ENCODE data around the gene GPAT2.
"Not testable (repeated sequence)": the region's sequence is repeated elsewhere in the genome, so short reads cannot be mapped to it uniquely, and the experiment has no call there.

Gene GPAT2

DNA sequence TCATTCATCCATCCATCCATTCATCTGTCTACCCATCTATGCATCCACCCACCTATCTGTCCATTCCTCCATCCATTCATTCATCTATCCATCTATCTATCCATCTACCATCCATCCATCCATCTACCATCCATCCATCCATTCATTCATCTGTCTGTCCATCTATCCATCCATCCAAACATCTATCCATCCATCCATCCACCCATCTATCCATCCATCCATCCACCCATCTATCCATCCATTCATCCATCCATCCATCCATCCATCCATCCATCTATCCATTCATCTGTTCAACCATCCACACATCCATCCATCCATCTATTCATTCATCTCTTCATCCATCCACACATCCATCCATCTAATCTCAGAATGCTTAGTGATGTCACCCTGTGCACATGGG, 30.0 kb upstream of the GPAT2 start:
- not testable (repeated sequence) for DNase-seq

DNA sequence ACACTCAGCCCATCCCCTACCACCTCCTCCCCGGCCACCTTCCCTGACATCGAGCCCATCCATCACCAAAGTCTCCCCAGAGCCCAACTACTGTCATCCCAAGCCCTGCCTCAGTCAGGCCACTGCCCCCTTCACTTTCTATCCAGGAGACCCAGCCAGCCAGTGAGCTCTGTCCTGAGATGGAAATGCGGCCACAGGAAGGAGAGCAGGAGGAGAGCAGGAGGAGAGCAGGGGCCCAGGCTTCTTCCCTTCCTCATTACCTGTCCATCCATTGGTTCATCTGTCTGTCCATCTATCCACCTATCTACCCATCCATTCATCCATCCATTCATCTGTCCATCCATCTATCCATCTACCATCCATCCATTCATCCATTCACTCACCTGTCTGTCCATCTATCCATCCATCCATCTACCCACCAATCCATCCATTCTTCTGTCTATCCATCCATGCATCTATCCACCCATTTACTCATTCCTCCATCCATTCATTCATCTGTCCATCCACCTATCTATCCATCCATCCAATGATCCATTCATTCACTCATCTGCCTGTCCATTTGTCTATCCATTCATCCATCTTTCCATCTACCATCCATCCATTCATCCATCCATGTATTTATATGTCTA, 29.4 kb upstream of the GPAT2 start:
- DNase-seq = not testable (repeated sequence)

DNA sequence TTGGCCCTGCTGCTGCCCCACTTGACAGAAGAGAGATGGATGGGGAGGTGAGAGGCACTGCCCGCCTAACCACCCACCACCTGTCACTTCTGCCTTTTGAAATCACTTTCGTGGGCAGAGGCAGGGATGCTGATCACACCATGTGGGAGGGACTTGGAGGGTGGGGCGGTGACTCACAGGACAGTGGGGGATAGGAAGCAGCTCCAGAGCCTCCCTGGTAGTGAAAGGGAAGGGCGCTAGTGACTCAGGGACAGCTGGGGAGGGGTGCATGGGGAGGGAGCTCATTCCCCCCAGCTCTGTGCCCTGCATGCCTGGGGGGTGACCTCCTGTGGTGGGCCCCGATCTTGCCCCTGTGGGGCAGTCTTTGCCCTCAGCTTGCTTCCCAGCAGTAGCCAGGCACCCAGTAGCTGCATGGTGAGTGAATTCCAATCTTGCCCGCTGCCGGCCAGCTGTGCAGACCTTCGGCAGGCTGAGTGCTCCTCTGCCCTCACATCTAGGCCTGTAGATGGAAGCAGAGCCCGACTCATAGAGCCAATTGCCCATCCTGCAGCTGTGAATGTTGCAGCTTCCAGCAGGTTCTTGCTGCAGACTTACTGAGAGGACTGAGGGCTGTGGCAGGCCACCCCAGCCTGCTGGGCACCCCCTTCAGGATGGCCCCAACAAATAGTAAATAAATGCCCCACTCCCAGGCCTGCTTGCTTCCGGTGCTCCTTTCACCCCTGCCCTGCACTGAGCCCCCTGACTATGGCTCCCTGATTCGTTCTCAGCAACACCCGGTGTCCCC, 28.6 kb upstream of the GPAT2 start:
- not testable (repeated sequence) for DNase-seq

DNA sequence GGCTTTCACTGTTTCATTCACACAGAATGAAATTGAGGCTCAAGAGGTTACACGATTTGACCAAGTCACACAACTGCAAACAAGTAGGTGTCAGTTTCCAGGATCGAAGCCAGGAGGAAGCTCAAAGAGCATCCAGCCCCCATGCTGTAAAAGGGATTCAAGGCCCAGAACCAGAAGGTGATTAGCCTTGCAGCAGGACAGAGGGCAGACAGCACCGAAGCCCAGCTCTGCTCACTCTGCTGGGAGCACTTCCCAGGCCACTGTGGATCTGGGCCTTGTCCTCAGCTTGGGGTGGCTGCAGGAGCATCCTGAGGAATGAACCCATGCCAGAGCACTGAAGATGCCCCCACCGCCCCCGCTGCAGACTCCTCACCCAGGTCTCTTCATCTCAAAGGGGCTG, 27.8 kb upstream of the GPAT2 start:
- not testable (repeated sequence) for DNase-seq

DNA sequence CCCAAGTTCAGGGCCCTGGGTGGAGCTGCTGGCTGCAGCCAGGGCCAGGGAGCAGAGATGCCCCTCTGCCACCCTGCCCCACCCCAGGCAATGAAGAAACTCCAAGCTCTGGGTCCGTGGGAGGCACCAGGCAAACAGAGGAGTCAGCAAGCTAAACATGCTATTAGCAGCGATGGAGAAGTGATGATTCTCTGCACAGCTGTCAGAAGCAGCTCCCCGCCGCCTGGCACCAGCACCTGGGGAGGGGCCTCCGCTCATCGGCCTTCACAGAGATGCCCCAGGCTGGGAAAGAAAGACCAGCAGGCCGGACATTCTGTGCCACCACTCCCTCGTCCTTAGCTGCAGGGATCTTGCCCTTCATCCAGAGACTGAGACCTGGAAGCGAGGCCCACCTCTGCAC, 27.2 kb upstream of the GPAT2 start:
- DNase-seq = not testable (repeated sequence)

DNA sequence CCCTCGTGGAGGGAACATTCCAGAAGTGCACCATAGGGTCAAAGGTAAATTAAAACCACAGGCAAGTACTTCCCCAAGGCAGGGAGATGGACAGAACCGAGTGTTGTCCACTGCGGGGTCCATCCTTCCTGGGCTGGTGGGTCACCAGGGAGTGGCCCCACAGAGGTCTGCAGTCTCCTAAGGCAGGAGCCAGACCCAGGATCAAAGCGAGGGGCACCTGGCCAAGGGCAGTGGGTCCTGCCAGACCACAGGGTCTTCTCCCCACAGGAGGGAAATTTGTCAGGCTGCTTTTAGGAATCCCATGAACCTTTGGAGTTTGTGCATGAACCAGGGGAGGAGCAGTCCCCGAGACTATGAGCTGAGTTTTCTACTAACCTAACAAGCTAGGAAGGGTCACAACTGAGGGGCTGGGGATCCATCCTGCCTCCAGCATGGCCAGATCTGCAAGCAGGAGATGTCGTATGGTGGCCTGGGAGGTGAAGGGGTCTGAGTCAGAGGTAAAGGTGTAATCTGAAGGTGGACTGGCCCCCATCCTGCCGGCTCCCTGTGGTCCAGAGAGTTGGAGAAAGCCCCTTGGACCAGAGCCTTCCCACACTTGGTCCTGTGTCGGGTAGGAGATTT, 26.6 kb upstream of the GPAT2 start:
- not testable (repeated sequence) for DNase-seq

DNA sequence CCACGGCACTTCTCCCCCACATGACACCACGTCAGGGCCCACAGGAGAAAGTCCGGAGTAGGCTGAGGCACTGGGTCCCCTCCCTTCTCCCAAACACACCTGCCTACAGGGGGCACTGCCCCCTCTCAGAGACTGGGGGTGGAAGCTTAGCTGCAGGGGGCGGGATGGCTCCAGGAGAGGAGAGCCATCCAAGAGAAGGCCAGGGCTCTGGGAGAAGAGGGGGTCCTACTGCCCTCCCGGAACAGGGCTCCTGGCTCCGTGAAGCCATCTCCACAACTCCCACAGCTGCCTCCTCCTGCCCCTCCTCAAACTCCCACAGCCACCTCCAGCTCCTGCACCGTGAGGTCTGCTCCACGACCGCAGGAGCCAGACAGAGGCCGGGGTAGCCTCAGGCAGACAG, 25.6 kb upstream of the GPAT2 start:
- not testable (repeated sequence) for DNase-seq

DNA sequence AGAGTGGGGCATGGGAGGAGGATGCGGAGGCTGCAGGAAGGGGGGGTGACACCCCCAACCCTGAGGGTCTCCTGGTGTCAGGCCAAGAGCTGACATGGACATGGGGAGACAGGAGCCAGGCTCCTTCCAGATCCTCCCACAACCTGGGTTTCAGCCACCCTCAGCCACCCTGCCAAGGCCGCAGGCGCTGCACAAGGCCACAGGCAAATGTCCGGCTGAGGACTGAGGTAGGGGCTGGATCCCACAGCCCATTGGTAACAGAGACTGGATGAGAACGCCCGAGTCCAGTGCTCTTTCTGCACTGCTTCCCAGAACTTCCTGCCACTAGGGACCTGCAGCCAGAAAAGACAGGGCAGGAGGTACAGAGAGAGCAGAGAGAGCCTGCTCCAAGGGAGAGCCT, 24.7 kb upstream of the GPAT2 start:
- DNase-seq = not testable (repeated sequence)

DNA sequence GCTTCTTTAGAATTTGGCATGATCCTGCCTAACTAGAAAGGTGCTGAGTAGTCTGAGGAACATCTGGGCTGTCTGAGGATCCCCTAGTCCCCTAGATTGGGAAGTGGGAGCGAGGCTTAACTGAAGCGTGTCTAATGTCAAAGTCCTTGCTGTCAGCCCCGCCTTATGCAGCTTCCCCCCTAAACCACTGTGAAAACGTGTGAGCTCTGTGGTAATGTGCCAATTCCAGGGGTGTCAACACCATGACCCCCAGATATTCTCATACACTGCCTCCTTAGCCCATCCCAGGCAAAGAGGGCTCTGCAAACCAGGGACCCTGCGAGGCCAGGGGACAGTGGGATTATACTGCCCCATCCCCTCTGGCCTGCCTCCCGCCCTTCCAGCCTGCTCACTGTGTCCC, 21.1 kb upstream of the GPAT2 start:
- DNase-seq = not testable (repeated sequence)

DNA sequence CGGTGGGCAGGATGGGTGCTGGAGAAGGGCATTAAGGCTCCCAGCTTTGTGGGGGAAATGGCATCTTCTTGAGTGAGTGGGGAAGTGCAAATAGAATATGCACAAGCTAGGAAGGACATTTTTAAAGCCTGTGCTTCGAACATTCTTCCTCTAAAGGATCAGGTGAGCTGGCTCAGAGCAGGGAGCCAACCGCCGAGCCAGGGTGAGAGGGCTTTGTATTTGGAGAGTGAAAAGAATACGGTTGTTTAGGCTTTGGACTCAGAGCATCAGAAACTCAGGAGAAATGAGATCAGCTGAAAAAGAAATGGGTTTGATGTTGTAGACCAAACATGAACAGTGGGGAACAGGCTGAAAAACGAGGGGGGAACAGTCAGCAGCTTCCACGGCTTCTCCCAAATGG, 19.8 kb upstream of the GPAT2 start:
- DNase-seq = not testable (repeated sequence)

DNA sequence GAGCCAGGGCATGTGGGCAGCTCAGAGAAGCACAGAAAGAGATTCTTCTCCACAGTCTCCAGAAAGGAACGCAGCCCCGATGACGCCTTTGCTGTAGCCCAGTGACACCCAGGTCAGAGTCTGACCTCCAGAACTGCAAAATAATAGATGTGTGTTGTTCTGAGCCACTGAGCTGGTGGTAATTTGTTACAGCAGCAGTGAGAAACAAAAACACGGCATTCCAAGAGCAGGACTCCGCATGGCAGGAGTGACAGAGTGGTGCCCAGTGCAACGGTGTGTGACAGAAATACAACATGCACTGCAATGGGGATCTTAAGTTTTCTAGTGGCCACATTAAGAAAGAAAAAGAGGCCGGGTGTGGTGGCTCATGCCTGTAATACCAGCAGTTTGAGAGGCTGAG, 18.7 kb upstream of the GPAT2 start:
- DNase-seq = not testable (repeated sequence)

DNA sequence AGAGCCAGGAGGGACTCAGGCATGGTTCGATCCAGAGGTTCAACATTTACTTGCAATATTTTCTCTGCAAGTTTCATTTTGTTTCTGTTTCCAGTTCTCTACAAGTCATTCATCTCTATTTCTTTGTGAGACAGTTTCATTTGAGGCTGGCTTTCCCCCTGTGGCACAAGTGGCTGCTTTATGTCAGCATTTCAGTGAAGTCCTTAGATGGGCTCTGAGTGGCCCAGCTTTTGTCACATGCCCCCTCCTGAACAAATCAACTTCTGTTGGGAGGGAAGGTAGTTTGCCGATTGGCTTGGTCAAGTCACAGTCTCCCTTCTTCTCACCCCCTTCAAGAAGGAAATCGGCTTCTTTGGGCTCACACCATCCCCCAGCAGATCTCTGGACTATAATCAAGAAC, 17.9 kb upstream of the GPAT2 start:
- not testable (repeated sequence) for DNase-seq

DNA sequence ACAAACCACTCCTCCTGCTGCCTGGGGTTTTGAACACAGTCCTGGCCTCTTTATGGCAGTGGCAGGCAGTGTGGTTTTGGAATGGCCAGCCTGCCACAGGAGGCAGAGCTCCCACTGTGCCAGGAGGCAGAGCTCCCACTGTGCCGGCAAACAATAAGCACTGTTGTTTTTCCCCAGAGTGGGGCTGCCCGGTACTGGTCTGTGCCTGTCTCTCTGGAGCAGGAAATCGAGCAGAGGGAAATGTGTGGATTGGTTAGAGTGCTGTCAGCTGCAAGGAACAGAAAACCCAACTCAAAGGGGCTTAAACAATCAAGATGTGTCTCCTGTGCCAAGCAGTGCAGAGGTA, 15.2 kb upstream of the GPAT2 start:
- DNase-seq = not testable (repeated sequence)

DNA sequence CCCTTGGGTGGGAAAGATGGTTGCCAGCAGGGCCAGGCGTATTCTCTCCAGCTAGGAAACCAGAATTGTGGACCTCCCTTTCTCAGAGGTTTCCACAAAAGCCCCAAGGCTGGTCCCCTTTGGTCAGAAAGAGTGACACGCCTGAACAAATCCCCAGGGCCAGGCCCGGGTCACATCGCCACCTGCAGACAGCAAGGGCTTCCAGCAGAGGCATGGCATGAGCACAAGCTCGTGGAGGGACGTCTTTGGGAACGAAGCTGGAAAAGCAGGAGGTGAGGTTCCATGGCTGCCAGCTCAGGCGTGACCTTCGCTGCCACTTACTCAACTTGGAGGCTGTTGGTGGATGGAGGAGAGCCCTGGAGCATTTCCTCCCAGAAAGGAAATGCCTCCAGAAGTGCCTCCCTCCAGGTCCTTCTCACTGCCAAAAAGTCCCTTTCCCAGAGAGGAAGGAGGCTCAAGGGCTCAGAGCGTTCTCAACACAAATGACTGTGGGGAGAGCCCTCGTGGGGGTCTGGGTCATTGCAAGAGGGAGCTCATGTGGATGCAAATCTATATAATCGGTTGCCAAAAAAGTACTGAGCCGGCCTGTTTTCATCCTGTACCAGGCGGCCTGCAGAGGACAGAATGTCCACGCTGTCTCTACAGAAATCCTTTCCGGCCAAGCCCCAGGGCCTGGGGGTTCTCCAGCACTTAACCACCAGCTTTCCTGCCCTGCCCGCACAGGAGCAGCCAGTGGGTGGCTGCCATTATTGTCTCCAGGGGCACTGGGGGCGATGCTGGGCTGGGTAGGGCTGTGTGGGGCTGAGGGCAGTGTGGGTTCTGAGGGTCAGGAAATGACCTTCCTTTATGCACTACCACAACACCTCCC, 14.6 kb upstream of the GPAT2 start:
- DNase-seq = not testable (repeated sequence)

DNA sequence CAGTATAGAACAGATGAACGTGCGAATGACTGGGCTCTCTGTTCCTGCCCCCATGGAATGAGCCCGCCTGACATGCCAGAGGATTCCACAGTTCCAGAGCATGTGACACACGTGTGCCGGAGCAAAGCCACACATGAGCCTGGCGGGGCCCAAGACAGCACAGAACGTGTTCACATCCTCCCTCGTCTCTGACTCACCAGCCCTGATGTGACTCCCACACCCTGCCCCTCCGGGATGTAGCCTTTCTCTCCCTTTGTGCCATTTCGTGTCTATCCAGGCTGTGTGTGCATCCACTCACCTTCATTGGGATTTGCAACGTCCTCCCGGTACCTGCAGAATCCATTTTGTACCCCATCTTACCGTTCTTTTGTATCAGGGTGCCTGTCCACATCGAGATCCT, 838 bp upstream of the GPAT2 start:
- not testable (repeated sequence) for DNase-seq

DNA sequence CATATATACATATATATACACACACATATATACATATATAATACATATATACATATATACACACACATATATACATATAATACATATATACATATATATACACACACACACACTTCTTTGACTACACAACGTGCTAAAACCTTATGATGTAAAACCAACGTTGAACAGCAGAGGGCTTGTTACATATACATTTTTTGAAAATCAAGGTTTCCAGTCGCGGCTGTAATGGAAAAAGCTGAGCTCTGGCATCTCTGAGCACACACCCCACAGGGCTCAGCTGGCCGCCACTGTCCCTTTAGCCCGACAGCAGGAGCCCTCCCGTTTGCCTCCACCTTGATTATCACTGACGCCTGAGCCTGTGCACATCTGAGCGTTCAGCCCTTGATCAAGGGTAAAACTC, 719 bp downstream of the GPAT2 start:
- DNase-seq = not testable (repeated sequence)

DNA sequence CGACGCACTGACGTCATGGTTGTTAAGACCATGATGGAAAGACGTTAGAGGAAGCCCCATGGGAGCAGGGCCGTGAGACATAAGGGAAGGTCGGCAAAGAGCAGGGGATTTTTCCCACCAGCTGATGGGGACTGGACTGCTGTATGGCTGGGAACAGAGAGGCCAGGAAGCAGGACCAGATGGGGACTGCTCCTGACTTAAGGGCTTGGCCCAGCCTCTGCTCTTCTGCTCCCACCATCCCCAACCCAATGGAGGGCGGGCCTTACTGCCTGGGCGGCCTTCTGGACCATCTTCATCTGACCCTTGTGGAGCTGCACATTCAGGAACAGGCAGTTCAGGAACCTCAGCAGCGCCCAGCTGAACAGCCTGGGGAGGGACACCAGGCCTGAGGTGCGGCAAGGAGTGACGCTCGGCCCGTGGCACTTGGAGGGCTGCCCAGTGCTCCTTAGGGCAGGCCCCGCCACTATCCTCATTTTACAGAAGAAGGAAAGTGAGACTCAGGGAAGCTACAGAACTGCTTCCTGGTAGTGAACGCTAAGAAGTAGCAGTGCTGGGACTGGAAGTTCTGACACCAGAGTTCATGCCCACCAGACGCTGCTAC, 6.9 kb downstream of the GPAT2 start:
- not testable (repeated sequence) for DNase-seq

DNA sequence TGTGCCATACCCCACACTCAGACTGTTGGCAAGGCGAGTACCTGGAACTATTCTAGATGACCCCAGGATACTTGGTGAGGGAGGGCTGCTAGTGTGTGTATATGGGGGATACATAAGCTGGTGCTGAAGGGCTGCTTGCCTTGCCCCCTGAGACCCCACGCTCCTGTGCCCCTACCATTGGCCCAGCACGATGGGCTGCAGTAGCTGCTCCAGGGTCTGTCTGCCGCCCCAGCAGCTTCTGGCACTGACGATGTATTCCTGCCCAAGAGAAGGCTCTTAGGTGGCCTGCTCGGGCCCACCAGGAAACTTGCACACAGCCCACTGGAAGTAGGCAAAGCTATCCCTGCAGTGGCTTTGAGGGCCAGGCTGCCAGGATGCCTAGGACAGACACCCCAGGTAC, 9.0 kb downstream of the GPAT2 start:
- not testable (repeated sequence) for DNase-seq

DNA sequence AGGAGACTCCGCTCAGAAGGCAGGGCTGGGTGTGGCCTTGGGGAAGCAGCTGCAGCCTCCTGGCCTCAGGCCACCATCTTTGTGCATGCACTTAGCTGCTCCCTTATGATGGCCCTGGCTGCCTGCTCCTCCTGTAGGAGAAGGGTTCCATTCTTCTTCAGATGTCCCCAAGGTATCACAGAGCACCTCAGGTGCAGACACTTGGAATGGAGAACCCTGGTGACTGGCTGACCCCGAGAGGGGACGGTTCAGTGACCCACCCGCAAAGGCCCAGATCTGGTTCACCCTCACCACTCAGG, 9.6 kb downstream of the GPAT2 start:
- no peak for DNase-seq

DNA sequence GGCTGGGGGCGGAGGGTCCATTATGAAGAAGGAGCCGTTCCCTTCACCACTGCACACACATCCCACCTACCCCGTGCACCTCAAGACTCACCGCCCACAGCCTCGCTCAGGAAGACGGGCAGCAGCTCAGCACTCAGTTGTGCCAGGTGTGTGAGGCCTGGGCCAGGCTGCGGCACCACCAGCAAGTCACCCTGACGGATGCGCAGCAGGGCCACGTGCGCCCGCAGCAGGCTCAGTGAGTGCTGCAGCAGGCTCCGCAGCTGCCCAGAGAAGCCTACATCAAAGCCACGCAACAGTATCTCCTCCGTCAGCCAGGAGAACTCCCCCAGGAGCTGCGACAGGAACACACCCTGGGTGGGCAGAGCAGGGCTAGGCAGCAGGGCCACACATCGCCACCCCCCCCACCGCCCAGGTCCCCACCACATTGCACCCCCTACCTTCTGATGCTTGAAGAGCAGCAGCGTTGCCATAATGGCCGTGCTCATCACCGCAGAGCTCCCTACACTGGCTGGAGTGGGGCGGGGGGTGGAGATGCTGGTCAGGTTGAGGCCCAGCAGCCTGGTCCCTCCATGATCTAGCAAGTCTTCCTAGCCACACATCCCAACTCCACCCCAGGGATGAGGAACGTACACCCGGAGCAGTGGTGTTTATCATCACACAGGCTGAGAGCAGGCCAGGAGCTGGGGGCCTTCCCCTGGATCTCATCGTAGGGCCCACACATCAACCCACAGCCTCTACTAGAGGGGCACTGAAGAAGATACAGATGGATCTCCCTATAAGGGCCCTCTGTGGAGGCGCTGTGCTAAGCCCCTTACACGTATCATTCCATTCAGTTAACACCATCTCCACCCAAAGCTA, 10.2 kb downstream of the GPAT2 start:
- DNase-seq = no peak

DNA sequence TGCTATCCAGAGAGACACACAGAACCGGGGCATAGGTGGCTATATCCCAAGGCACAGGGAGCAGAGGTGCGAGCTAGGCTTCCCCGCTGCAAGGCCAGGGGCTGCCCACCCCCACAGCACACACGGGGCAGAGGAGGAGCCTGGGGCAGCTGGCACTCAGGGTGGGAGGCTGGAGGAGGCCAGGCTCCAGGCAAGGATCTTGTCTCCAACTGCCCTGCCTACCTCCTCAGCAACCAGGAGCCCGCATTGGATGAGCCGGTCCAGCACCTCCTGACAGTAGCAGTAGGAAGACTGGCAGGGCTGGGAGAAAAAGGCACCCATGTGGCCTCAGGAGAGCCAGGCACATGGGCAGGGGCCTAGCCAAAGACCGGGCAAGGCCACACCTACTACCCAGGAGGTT, 11.0 kb downstream of the GPAT2 start:
- not testable (repeated sequence) for DNase-seq

All from NCI-H524 (cell line).